ENCODE data around the gene JAK3. TPM values are rescaled to one million over a fixed set of nuclear protein-coding genes. Genes with fewer than 3 reads are reported as not detected.

Gene JAK3
- total and polyA plus RNA-seq, 10 donors = 30.6 to 203 (median 116) TPM

DNA sequence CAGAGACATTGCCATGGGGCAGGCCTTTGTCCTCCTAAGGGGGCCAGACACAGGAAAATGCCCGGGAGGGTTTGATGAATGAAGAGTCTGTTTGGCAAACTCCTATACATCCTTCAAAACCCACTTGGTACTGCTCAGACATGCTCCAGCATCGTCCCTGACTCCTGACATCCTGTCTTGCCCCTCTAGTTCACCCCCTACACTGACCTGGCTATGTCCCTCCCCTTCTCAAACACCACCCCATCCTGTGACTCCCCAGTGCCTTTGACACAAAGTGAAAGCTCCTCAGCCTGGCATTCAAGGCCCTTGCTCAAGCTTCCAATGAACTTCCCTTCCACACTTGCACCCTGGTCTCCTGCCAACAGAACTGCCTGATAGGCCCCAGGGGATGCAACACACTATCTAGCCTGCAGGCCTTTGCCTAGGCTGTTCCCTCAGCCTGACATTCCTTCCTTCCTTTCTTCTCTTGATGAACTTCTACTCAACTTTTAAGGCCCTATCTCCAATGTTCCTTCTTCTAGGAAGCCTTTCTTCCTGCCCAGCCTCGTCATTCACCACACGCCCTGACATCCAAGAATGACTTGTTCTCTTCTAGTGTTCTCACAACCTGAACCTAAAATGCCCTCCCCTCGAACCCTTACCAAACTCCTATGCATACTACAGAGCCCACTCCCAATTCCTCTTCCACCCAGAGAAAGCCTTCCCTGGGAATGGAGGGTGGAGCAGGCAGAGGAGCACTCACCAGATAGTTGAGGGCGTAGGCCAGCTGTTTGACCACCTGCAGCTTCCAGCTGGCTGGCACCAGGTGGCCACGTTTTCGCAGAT is 12.4 kb downstream of the JAK3 start:
- H3K36me3 ChIP-seq = peaks cover 4 to 100% (median 99%) of the 10 kb centered on the region in 6 donors
- peaks cover 0 to 18% (median 0%) of the 10 kb centered on the region in 6 donors for H3K4me1 ChIP-seq
- 82 to 91% (median 89%) methylated on average over 8 of the region's 8 CpGs for WGBS, 5 donors
- intact Hi-C loops (cut with DNase I; ENCODE audit: low total_unique reads) = no loop called here
- no peaks in the 10 kb centered on the region for H3K27me3 ChIP-seq (replicated peaks in 1 of 7)
- H3K9me3 ChIP-seq = no peaks in the 10 kb centered on the region
- no peak overlapping the region for H3K4me3 ChIP-seq
- TF ChIP-seq, protein P1, sequence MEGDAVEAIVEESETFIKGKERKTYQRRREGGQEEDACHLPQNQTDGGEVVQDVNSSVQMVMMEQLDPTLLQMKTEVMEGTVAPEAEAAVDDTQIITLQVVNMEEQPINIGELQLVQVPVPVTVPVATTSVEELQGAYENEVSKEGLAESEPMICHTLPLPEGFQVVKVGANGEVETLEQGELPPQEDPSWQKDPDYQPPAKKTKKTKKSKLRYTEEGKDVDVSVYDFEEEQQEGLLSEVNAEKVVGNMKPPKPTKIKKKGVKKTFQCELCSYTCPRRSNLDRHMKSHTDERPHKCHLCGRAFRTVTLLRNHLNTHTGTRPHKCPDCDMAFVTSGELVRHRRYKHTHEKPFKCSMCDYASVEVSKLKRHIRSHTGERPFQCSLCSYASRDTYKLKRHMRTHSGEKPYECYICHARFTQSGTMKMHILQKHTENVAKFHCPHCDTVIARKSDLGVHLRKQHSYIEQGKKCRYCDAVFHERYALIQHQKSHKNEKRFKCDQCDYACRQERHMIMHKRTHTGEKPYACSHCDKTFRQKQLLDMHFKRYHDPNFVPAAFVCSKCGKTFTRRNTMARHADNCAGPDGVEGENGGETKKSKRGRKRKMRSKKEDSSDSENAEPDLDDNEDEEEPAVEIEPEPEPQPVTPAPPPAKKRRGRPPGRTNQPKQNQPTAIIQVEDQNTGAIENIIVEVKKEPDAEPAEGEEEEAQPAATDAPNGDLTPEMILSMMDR (IDR thresholded peaks at IDR 0.05 in 8 of 11, conservative IDR thresholded peaks at IDR 0.05 in 3 of 11) = no peak
- TF ChIP-seq POLR2A (IDR thresholded peaks at IDR 0.05) = no peak
- no peak for TF ChIP-seq POLR2AphosphoS5 (IDR thresholded peaks at IDR 0.05)
- DNase-seq = no peak
- peak overlapping the region in 1 of 8 donors; percentile 35 for H3K27ac ChIP-seq

DNA sequence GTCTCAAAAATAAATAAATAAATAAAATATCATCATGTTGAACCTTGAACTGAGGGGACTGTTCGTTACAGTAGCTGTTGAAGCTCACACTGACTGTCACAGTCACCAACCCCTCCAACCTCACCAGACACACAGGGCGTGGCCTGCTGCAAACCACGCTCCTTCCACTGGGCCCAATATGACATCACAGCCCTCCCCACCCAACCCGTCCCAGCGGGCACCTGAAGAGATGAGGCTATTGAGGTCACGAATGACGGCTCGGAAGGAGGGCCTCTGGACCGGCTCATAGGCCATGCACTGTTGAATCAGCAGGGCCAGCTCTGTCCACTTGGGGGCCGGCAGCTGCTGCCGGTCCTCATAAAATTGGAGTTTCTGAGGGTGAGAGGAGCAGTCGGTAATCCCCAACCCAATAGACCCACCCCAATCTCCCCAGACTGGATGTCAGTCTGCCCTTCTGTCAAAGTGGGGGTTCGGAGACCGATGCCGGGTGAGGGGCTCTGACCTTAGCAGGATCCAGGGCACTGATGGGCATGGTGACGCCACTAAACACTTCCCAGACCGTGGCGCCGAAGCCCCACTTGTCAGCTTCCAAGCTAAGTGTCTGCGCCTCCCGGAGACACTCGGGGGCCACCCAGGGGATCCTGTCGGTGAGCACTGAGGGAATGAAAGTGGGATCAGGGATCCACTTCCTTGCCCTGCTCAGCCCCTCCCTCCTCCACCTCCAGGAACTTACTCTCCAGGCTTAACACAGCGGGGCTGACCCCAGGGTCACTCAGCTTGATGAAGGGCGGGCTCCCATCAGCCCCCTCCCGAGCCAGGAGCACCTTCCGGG is 13.2 kb downstream of the JAK3 start:
- Histone ChIP-seq H3K27me3 (replicated peaks in 1 of 7) (no peaks in the 10 kb centered on the region), H3K27ac (peak overlapping the region in 1 of 8 donors; percentile 35), H3K4me3 (no peak overlapping the region), H3K9me3 (no peaks in the 10 kb centered on the region), H3K36me3 (peaks cover 7 to 100% (median 99%) of the 10 kb centered on the region in 6 donors), H3K4me1 (peaks cover 0 to 27% (median 0%) of the 10 kb centered on the region in 6 donors)
- TF ChIP-seq POLR2A (IDR thresholded peaks at IDR 0.05) (no peak), POLR2AphosphoS5 (IDR thresholded peaks at IDR 0.05) (peak in 1 of 3 donors; percentile 56)
- TF ChIP-seq, protein P1 (IDR thresholded peaks at IDR 0.05 in 8 of 11, conservative IDR thresholded peaks at IDR 0.05 in 3 of 11) = no peak
- DNase-seq = no peak
- intact Hi-C loops (cut with DNase I; ENCODE audit: low total_unique reads) = no loop called here
- WGBS, 5 donors = 90 to 94% (median 91%) methylated on average over 22 to 27 of the region's 27 CpGs

DNA sequence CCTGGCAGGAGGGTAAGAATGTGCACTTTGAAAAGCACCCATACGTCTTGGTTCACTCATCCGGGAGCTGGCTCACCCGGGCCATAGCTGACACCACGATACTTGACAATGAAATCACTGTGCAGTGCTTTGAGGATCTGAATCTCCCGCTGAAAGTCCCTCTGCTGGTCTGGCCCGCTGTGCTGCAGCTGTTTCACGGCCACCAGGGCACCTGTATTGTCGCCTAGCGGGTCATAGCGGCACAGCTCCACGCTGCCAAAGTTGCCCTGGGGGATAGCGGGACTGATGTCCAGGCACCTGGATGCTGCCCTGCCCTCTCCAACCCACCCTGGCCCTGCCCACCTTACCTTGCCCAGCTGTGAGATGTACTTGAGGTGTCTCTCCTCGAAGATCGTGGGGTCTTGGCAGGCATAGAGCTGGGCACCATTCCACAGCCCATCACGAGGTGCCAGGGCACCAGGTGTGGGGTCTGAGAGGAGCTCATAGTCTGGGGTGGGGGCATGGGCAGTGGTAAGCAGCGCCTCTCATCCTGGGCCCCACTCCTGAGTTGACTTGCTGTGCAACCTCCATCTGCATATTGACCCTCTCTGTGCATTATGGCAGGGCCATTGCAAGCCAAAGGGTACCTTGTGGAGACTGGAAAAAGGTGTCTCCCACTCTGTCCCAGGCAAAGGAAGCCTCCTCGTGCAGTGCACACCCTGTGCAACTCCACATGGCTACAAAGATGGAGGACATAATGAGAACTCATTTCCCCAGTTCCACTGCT is 15.2 kb downstream of the JAK3 start:
- H3K9me3 ChIP-seq = no peaks in the 10 kb centered on the region
- TF ChIP-seq POLR2A (IDR thresholded peaks at IDR 0.05) = no peak
- TF ChIP-seq POLR2AphosphoS5 (IDR thresholded peaks at IDR 0.05) = peak in 2 of 3 donors; percentile 3 to 77
- no peak overlapping the region for H3K4me3 ChIP-seq
- H3K27ac ChIP-seq = no peak overlapping the region
- DNase-seq = no peak
- peaks cover 0 to 43% (median 0%) of the 10 kb centered on the region in 6 donors for H3K4me1 ChIP-seq
- intact Hi-C loops (cut with DNase I; ENCODE audit: low total_unique reads) = no loop called here
- H3K27me3 ChIP-seq (replicated peaks in 1 of 7) = no peaks in the 10 kb centered on the region
- WGBS, 5 donors = 93 to 95% (median 95%) methylated on average over 13 to 17 of the region's 17 CpGs
- peaks cover 7 to 100% (median 92%) of the 10 kb centered on the region in 6 donors for H3K36me3 ChIP-seq

DNA sequence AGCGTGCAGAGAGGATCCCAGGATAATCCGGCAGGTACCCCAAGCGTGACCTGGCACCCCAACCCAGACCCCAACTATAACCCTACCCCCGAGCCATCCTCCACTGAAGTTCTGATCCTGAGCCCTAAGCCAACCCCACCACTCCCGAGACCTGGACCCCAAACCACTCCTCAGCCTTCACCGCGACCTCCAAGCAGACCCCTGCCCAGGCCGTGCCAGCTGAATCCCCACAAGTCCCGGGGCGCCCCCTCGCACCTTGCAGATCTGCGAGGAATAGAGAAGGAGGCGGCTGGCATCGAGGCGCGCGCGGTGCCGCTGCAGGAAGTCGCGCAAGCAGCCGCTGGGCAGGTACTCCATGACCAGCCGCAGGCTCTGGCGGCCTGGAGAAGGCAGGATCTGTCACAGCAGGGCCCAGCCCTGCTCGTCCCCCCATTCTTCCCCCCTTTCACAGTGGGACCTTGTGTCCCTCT is 16.3 kb downstream of the JAK3 start:
- no peak overlapping the region for H3K4me3 ChIP-seq
- peaks cover 0 to 53% (median 3%) of the 10 kb centered on the region in 6 donors for H3K4me1 ChIP-seq
- no peak for DNase-seq
- peaks cover 7 to 100% (median 90%) of the 10 kb centered on the region in 6 donors for H3K36me3 ChIP-seq
- intact Hi-C loops (cut with DNase I; ENCODE audit: low total_unique reads) = no loop called here
- whole genome bisulfite sequencing, 5 donors = 91 to 95% (median 93%) methylated on average over 22 to 25 of the region's 25 CpGs
- no peak overlapping the region for H3K27ac ChIP-seq
- no peaks in the 10 kb centered on the region for H3K9me3 ChIP-seq
- TF ChIP-seq, protein P1 (IDR thresholded peaks at IDR 0.05 in 8 of 11, conservative IDR thresholded peaks at IDR 0.05 in 3 of 11) = no peak
- TF ChIP-seq POLR2AphosphoS5 (IDR thresholded peaks at IDR 0.05) (peak in 1 of 3 donors; percentile 79), POLR2A (IDR thresholded peaks at IDR 0.05) (no peak)
- H3K27me3 ChIP-seq (replicated peaks in 1 of 7) = no peaks in the 10 kb centered on the region

Data from spleen (tissue), 11 donors.